Type B pancreatic cell (in vitro differentiated cells): ENCODE results near the gene ZNF25. TPM values are rescaled to one million over a fixed set of nuclear protein-coding genes. Genes with fewer than 3 reads are reported as not detected.
"Not testable (repeated sequence)": the region's sequence is repeated elsewhere in the genome, so short reads cannot be mapped to it uniquely, and the experiment has no call there.

Experiments
- DNase-seq: peaks from one replicate; pipeline ENCODE4 v3.0.0; 2021; ENCODE audit warnings: mixed read lengths; ENCODE audit not compliant: unreplicated experiment; ENCODE audit errors: extremely low spot score
- H3K27ac Mint-ChIP-seq: 2 replicates; pipeline ENCODE4 v1.8.0; 2021; ENCODE audit warnings: mild to moderate bottlenecking, mixed read lengths
- H3K27me3 Mint-ChIP-seq: 2 replicates; pipeline ENCODE4 v1.8.0; 2021; ENCODE audit warnings: mixed read lengths
- H3K36me3 Mint-ChIP-seq: 2 replicates; pipeline ENCODE4 v1.8.0; 2021; ENCODE audit warnings: mixed read lengths
- H3K4me1 Mint-ChIP-seq: one replicate; pipeline ENCODE4 v1.8.0; 2021; ENCODE audit warnings: mixed read lengths; ENCODE audit not compliant: unreplicated experiment
- H3K4me3 Mint-ChIP-seq: 2 replicates; pipeline ENCODE4 v1.8.0; 2021; ENCODE audit warnings: mild to moderate bottlenecking, mixed read lengths
- H3K9me3 Mint-ChIP-seq: 2 replicates; pipeline ENCODE4 v1.8.0; 2021; ENCODE audit warnings: mixed read lengths
- CTCF ChIP-seq: fragments of 200-600 bp; sonication (generic); conservative IDR thresholded peaks from 2 replicates; pipeline ENCODE4 v1.5.0; 2021; ENCODE audit warnings: antibody characterized with exemption, mild to moderate bottlenecking
- total RNA-seq: library from RNA; stranded (reverse); gene quantifications from 2 replicates; pipeline ENCODE4 v1.2.1, GENCODE V29; 2021; ENCODE audit warnings: low replicate concordance

The ZNF25 gene
- total RNA-seq, 1 donor from 2014 or later = 6.9 TPM

DNA sequence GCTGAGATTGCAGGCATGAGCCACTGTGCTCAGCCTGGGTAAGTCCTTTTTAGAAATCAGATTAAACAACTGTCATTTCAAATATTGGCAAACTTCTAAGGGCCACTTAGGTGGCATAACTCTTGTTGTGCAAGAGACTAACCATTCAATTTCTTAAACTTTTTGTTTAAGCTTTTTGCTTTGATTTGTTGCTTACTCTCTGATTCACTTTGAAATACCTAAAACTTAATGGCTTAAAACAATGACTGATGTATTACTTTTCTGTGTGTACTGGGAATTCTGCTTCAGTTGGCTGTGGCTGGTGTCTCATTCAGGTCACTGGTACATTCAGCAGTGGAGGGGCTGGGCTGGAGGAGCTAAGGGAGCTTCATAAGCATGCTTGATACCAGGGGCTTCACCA is 28.9 kb downstream of the ZNF25 start:
- H3K9me3 Mint-ChIP-seq = peaks cover 8% of the 10 kb centered on the region
- no peaks in the 10 kb centered on the region for H3K27me3 Mint-ChIP-seq
- TF ChIP-seq CTCF = no peak
- no peak overlapping the region for H3K27ac Mint-ChIP-seq
- H3K36me3 Mint-ChIP-seq = peaks cover 21% of the 10 kb centered on the region
- no peaks in the 10 kb centered on the region for H3K4me1 Mint-ChIP-seq
- DNase-seq = no peak
- no peak overlapping the region for H3K4me3 Mint-ChIP-seq

DNA sequence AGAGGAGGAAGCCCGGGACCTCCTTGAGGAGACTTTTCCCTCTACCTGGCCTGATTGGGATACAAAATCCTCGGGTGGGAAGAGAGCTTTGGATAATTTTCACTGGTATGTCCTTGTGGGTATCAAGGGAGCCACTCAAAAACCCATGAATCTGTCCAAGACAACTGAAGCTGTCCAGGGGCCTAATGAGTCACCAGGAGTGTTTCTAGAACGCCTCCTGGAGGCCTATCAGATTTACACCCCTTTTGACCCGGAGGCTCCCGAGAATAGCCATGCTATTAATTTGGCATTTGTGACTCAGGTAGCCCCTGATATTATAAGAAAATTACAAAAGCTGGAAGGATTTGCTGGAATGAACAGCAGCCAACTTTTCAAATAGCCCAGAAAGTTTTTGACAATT is 38.6 kb downstream of the ZNF25 start:
- Mint-ChIP-seq H3K36me3 (peaks cover 5% of the 10 kb centered on the region), H3K9me3 (peaks cover 21% of the 10 kb centered on the region), H3K4me3 (no peak overlapping the region), H3K27ac (no peak overlapping the region), H3K4me1 (no peaks in the 10 kb centered on the region), H3K27me3 (no peaks in the 10 kb centered on the region)
- DNase-seq = no peak
- no peak for TF ChIP-seq CTCF

- H3K27ac Mint-ChIP-seq = no peak overlapping the region
- DNase-seq = no peak
- no peaks in the 10 kb centered on the region for H3K4me1 Mint-ChIP-seq
- peaks cover 5% of the 10 kb centered on the region for H3K36me3 Mint-ChIP-seq
- TF ChIP-seq CTCF = no peak
- no peaks in the 10 kb centered on the region for H3K27me3 Mint-ChIP-seq
- H3K4me3 Mint-ChIP-seq = no peak overlapping the region
- H3K9me3 Mint-ChIP-seq = peaks cover 12% of the 10 kb centered on the region
Observed at GRCh38 chr10:37934791-37935190, 41.7 kb downstream of the ZNF25 start.

DNA sequence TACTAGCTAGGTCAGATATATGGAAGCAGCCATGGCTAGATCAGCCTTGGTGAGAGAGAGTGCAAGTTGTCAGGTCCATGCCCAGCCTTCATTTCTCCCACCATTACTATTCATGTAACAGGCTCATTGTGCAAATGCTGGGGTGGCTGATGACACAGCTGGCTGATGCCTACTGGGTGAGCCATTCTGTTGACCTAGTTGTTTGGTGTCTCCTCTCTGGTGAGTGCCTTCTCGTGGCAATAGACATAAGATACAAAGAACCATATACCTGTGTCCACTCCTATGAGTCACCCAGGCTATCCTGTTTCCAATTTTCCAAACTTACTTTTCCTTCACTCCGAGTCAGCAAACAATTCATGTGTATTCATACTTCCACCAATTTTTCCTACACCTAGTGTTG is 46.0 kb downstream of the ZNF25 start:
- peaks cover 4% of the 10 kb centered on the region for H3K9me3 Mint-ChIP-seq
- no peak for DNase-seq
- no peaks in the 10 kb centered on the region for H3K36me3 Mint-ChIP-seq
- H3K4me3 Mint-ChIP-seq = no peak overlapping the region
- no peaks in the 10 kb centered on the region for H3K4me1 Mint-ChIP-seq
- no peak overlapping the region for H3K27ac Mint-ChIP-seq
- no peaks in the 10 kb centered on the region for H3K27me3 Mint-ChIP-seq
- no peak for TF ChIP-seq CTCF

GRCh38 chr10:37908165-37908564 is 68.3 kb downstream of the ZNF25 start:
- not testable (repeated sequence) for H3K4me1 Mint-ChIP-seq, H3K27ac Mint-ChIP-seq, H3K27me3 Mint-ChIP-seq, H3K4me3 Mint-ChIP-seq, H3K36me3 Mint-ChIP-seq, DNase-seq, H3K9me3 Mint-ChIP-seq

- no peak overlapping the region for H3K4me3 Mint-ChIP-seq
- DNase-seq = no peak
- H3K27ac Mint-ChIP-seq = no peak overlapping the region
- H3K27me3 Mint-ChIP-seq = no peaks in the 10 kb centered on the region
- no peaks in the 10 kb centered on the region for H3K9me3 Mint-ChIP-seq
- no peak for TF ChIP-seq CTCF
- no peaks in the 10 kb centered on the region for H3K36me3 Mint-ChIP-seq
- no peaks in the 10 kb centered on the region for H3K4me1 Mint-ChIP-seq
Observed at GRCh38 chr10:37906382-37906781, 70.1 kb downstream of the ZNF25 start.

Other genes with a start within 250 kb of the ZNF25 start
- 6.0 and 9.5 TPM in 2 replicates for gene ZNF248, start 119.0 kb downstream of the ZNF25 start, total RNA-seq
- gene ZNF33A, start 34.0 kb upstream of the ZNF25 start, total RNA-seq = 31.5 and 32.2 TPM in 2 replicates
- 11.6 and 22.2 TPM in 2 replicates for gene ZNF37A, start 117.7 kb upstream of the ZNF25 start, total RNA-seq